Prostate gland (tissue), 2 donors: Measurements from ENCODE around the gene FHOD3.

ENCODE experiments used
- POLR2A ChIP-seq: fragments of 450-650 bp; IDR thresholded peaks from one replicate; pipeline ENCODE4 v1.6.1; 2016; ENCODE audit warnings: antibody characterized with exemption, mild to moderate bottlenecking
- POLR2AphosphoS5 ChIP-seq: sonication (generic); formaldehyde crosslinking; IDR thresholded peaks from one replicate; pipeline ENCODE4 v1.6.1; 2017; ENCODE audit warnings: antibody characterized with exemption
- TF ChIP-seq, protein P1 (sequence below), 4 experiments: fragments of 200-600 bp in 2 of 4; fragments of 450-650 bp in 2 of 4; sonication (generic) in 2 of 4; IDR thresholded peaks; 1 replicate in 3 of 4; 2 replicates in 1 of 4; pipeline ENCODE4 v1.5.1; 2016 to 2019; ENCODE audit warnings: antibody characterized with exemption in 4 of 4, mild to moderate bottlenecking in 2 of 4, moderate library complexity in 2 of 4

DNA sequence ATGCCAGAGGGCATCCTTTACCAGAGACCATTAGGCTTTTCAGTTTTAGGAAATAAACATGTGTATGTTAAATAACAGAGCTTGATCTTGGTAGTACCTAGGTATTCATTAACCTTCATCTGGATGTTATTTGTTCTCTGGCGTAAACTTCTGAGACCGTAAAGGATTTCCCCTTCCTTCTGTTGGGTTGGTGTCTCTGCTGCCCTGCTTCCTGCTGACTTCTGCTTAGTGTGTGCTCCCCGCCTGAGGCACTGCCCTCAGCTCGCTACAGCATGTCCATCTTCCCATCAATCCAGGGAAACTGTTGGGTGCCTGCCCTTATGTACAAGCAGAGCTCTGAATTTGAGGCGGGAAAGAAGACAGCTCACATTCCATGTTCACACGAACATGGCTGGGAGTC is 353.4 kb downstream of the FHOD3 start:
- TF ChIP-seq, protein P1, sequence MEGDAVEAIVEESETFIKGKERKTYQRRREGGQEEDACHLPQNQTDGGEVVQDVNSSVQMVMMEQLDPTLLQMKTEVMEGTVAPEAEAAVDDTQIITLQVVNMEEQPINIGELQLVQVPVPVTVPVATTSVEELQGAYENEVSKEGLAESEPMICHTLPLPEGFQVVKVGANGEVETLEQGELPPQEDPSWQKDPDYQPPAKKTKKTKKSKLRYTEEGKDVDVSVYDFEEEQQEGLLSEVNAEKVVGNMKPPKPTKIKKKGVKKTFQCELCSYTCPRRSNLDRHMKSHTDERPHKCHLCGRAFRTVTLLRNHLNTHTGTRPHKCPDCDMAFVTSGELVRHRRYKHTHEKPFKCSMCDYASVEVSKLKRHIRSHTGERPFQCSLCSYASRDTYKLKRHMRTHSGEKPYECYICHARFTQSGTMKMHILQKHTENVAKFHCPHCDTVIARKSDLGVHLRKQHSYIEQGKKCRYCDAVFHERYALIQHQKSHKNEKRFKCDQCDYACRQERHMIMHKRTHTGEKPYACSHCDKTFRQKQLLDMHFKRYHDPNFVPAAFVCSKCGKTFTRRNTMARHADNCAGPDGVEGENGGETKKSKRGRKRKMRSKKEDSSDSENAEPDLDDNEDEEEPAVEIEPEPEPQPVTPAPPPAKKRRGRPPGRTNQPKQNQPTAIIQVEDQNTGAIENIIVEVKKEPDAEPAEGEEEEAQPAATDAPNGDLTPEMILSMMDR (IDR thresholded peaks at IDR 0.05), result no peak
- TF ChIP-seq POLR2A (no peak), POLR2AphosphoS5 (no peak)
